Measurements from ENCODE around the gene GSC. TPM values are rescaled to one million over a fixed set of nuclear protein-coding genes. Genes with fewer than 3 reads are reported as not detected.

The GSC gene
- total and polyA plus RNA-seq, 2 of the 4 experiments (the other 2 are of a cell fraction) = not detected

- dilution Hi-C loops (cut with HindIII; ENCODE audit: low sequenced_read_pairs, unreplicated experiment) = no loop called here
- no peak overlapping the region for H4K8ac ChIP-seq (ENCODE audit: low read depth in 2 of 2, low read length in 2 of 2)
- no peak overlapping the region for H4K5ac ChIP-seq (ENCODE audit: low read depth, low read length)
- peaks cover 3% of the 10 kb centered on the region; the same call in 1 of the 2 replicates for H3K27me3 ChIP-seq (ENCODE audit: control insufficient read depth, insufficient read depth, low read length)
- H3K9me3 ChIP-seq (ENCODE audit: control insufficient read depth, insufficient read depth, low read length) = no peaks in the 10 kb centered on the region
- no peak overlapping the region for H4K91ac ChIP-seq (ENCODE audit: insufficient read depth, low read depth, low read length)
- H3K14ac ChIP-seq (replicated peaks; ENCODE audit: low read depth, low read length) = no peak overlapping the region
- H3K27ac ChIP-seq (ENCODE audit: insufficient read depth, low read length) = no peak overlapping the region
- no peak overlapping the region for H3K4ac ChIP-seq (ENCODE audit: low read depth, low read length)
- H3K23ac ChIP-seq (ENCODE audit: low read depth, low read length) = no peak overlapping the region
- no peaks in the 10 kb centered on the region for H3K79me1 ChIP-seq (ENCODE audit: low read depth in 1 of 2, low read length in 2 of 2)
- intact Hi-C loops (cut with micrococcal nuclease) = no loop called here
- WGBS, 2 experiments (ENCODE audit: extremely low coverage in 2 of 2, insufficient read length in 1 of 2) = 25% methylated on average over 2 of the region's 11 CpGs; no CpG with 5 or more reads in 1 of the 2 experiments
- H3K56ac ChIP-seq (ENCODE audit: extremely low read depth, insufficient read depth, low read length) = no peak overlapping the region
- TF ChIP-seq MXI1 (IDR thresholded peaks at IDR 0.05; ENCODE audit: borderline replicate concordance, low read depth, low read length) = no peak
- TF ChIP-seq CHD1 (IDR thresholded peaks at IDR 0.05; ENCODE audit: low read depth, low read length) = no peak
- no peak for TF ChIP-seq MAFK (IDR thresholded peaks at IDR 0.05; ENCODE audit: low read depth, low read length)
- TF ChIP-seq RAD21 (IDR thresholded peaks at IDR 0.05; ENCODE audit: low read length) = no peak
- no peak for TF ChIP-seq RFX5 (IDR thresholded peaks at IDR 0.05; ENCODE audit: low read depth, low read length)
- no peak for TF ChIP-seq MAZ (IDR thresholded peaks at IDR 0.05; ENCODE audit: borderline replicate concordance, low read depth, low read length)
- no peak for TF ChIP-seq SMC3 (IDR thresholded peaks at IDR 0.05; ENCODE audit: low read depth, low read length)
- TF ChIP-seq BHLHE40 (IDR thresholded peaks at IDR 0.05; ENCODE audit: low read depth, low read length) = no peak
- TF ChIP-seq CEBPB (IDR thresholded peaks at IDR 0.05; ENCODE audit: low read depth, low read length) = no peak
- no peak for TF ChIP-seq ELK1 (IDR thresholded peaks at IDR 0.05; ENCODE audit: borderline replicate concordance, low read depth, low read length)
- TF ChIP-seq FOS (IDR thresholded peaks at IDR 0.05; ENCODE audit: low read depth, low read length) = no peak
- TF ChIP-seq NFE2L2 (IDR thresholded peaks at IDR 0.05; ENCODE audit: low read depth, low read length) = no peak
- TF ChIP-seq RCOR1 (IDR thresholded peaks at IDR 0.05; ENCODE audit: insufficient replicate concordance, low read length) = no peak
- TF ChIP-seq CTCF (conservative IDR thresholded peaks at IDR 0.05; ENCODE audit: low read depth, low read length) = no peak
- TF ChIP-seq POLR2A (IDR thresholded peaks at IDR 0.05; ENCODE audit: low read depth, low read length) = no peak
- no peak for TF ChIP-seq USF2 (IDR thresholded peaks at IDR 0.05; ENCODE audit: low read depth, low read length)
- BruUV-seq (replicated peaks) = no TSS peak
- no peak overlapping the region for H2BK120ac ChIP-seq (ENCODE audit: low read depth, low read length)
- no peak overlapping the region for H2BK15ac ChIP-seq (ENCODE audit: low read depth, low read length)
- no peak overlapping the region for H2BK5ac ChIP-seq (ENCODE audit: low read depth, low read length, poor library complexity, severe bottlenecking)
- CTCF ChIA-PET = interaction anchor here (0.6 to 0.7 kb wide), 5 partner anchors 16 to 1693 kb away, joined by 3 to 4 read pairs (median 4); no protein-coding TSS in a partner anchor
- no peaks in the 10 kb centered on the region for H3K36me3 ChIP-seq (ENCODE audit: control insufficient read depth, insufficient read depth, low read length)
- no peak overlapping the region for H3K9ac ChIP-seq (ENCODE audit: low read depth, low read length)
- no peak overlapping the region for H2AK9ac ChIP-seq (replicated peaks; ENCODE audit: low read depth, low read length, poor library complexity)
- POLR2A ChIA-PET (ENCODE audit: unreplicated experiment) = no interaction called here
- in situ Hi-C loops (cut with MboI; ENCODE audit: low sequenced_read_pairs) = no loop called here
- no peak overlapping the region for H2AFZ ChIP-seq (replicated peaks; ENCODE audit: low read length, poor library complexity)
- H3K4me1 ChIP-seq (ENCODE audit: control insufficient read depth, insufficient read depth, low read length) = no peaks in the 10 kb centered on the region
- H2BK20ac ChIP-seq (ENCODE audit: low read depth, low read length) = no peak overlapping the region
- no peak overlapping the region for H3K18ac ChIP-seq (ENCODE audit: low read depth, low read length)
- no peaks in the 10 kb centered on the region for H4K20me1 ChIP-seq (ENCODE audit: insufficient read depth, low read length)
- ATAC-seq (ENCODE audit: low read depth) (no peak), DNase-seq (no peak)
- H3K4me2 ChIP-seq (ENCODE audit: low read depth, low read length) = no peak overlapping the region
- H3K4me3 ChIP-seq (ENCODE audit: insufficient read depth, low read depth, low read length) = no peak overlapping the region
- H3K9me1 ChIP-seq (ENCODE audit: insufficient read depth, low read length) = no peaks in the 10 kb centered on the region
- no peak overlapping the region for H2AK5ac ChIP-seq (ENCODE audit: low read depth, low read length)
Observed at GRCh38 chr14:94748667-94749347, 21.1 kb downstream of the GSC start.

Data from IMR-90 (cell line).